SK-N-SH (cell line): Measurements from ENCODE around the gene WWOX. TPM values are rescaled to one million over a fixed set of nuclear protein-coding genes. Genes with fewer than 3 reads are reported as not detected.
A peak's percentile ranks its signal among the peaks of the same experiment; 100 is the strongest.

ENCODE experiments used
- CTCF ChIA-PET: fragments of 300-600, 350-600 bp; formaldehyde crosslinking; extraction: SDS; loops from one replicate; lab custom pipeline; 2021; lab: Yijun Ruan, JAX
- POLR2A ChIA-PET: fragments of 350-600 bp; sonication (Branson Sonifier 250); formaldehyde crosslinking; extraction: SDS; loops from one replicate; lab custom pipeline; 2020; ENCODE audit warnings: antibody characterized with exemption, inconsistent platforms; lab: Yijun Ruan, JAX
- DNase-seq: peaks from one replicate; pipeline ENCODE4 v3.0.0; 2012
- H2AFZ ChIP-seq: fragments of 200-600 bp; sonication (generic); 2 replicates; pipeline ENCODE4 v1.8.1; 2016; ENCODE audit warnings: antibody characterized with exemption, mild to moderate bottlenecking, low read depth
- H3F3A ChIP-seq: fragments of 200-600 bp; sonication (generic); replicated peaks from 2 replicates; pipeline ENCODE3; 2016; ENCODE audit warnings: antibody characterized with exemption, mild to moderate bottlenecking; ENCODE audit not compliant: insufficient read depth
- H3K27ac ChIP-seq, 2 experiments: fragments of 200-500 bp in 1 of 2; fragments of 200-600 bp in 1 of 2; sonication (Bioruptor generic) in 1 of 2; sonication (generic), shearing (Covaris generic) in 1 of 2; 2 replicates each; pipeline versions ENCODE4 v1.5.1 to v1.6.1; 2014 to 2016; ENCODE audit warnings: low read depth in 2 of 2, inconsistent platforms in 1 of 2, low read length in 1 of 2, mild to moderate bottlenecking in 1 of 2, mixed read lengths in 1 of 2
- H3K27me3 ChIP-seq: fragments of 200-600 bp; sonication (generic), shearing (Covaris generic); 2 replicates; pipeline ENCODE4 v1.6.1; 2016; ENCODE audit warnings: mixed run types; ENCODE audit not compliant: insufficient read depth
- H3K36me3 ChIP-seq, 2 experiments: fragments of 200-500 bp in 1 of 2; fragments of 200-600 bp in 1 of 2; sonication (Bioruptor generic) in 1 of 2; sonication (generic) in 1 of 2; replicated peaks in 1 of 2; 2 replicates each; pipeline versions ENCODE3 to v1.5.1; 2014 to 2016; ENCODE audit warnings: low read length in 1 of 2, mild to moderate bottlenecking in 1 of 2; ENCODE audit not compliant: insufficient read depth in 2 of 2, control insufficient read depth in 1 of 2
- H3K4me1 ChIP-seq, 2 experiments: fragments of 200-500 bp in 1 of 2; fragments of 200-600 bp in 1 of 2; sonication (Bioruptor generic) in 1 of 2; sonication (generic), shearing (Covaris generic) in 1 of 2; 2 replicates each; pipeline versions ENCODE4 v1.5.1 to v1.6.1; 2014 to 2016; ENCODE audit warnings: low read depth in 1 of 2, low read length in 1 of 2, mixed run types in 1 of 2; ENCODE audit not compliant: insufficient read depth in 2 of 2, control insufficient read depth in 1 of 2
- H3K4me2 ChIP-seq: fragments of 200-600 bp; sonication (generic), shearing (Covaris generic); 2 replicates; pipeline ENCODE4 v1.6.1; 2017; ENCODE audit warnings: mixed run types
- H3K4me3 ChIP-seq, 2 experiments: fragments of 200-500 bp in 1 of 2; fragments of 200-600 bp in 1 of 2; sonication (Bioruptor generic) in 1 of 2; sonication (generic), shearing (Covaris generic) in 1 of 2; 2 replicates each; pipeline versions ENCODE4 v1.5.1 to v1.8.1; 2014 to 2016; ENCODE audit warnings: low read depth in 2 of 2, inconsistent platforms in 1 of 2, low read length in 1 of 2, mild to moderate bottlenecking in 1 of 2, mixed read lengths in 1 of 2, moderate library complexity in 1 of 2
- H3K79me2 ChIP-seq: fragments of 200-600 bp; sonication (generic); 2 replicates; pipeline ENCODE4 v1.8.1; 2017; ENCODE audit warnings: mild to moderate bottlenecking; ENCODE audit not compliant: insufficient read depth
- H3K9ac ChIP-seq: fragments of 200-600 bp; sonication (generic); 2 replicates; pipeline ENCODE4 v1.6.1; 2017; ENCODE audit warnings: mixed run types
- H3K9me2 ChIP-seq: fragments of 200-600 bp; sonication (generic); 2 replicates; pipeline ENCODE4 v1.6.1; 2017; ENCODE audit warnings: mixed run types
- H3K9me3 ChIP-seq: fragments of 200-600 bp; sonication (generic); 2 replicates; pipeline ENCODE4 v1.6.1; 2017; ENCODE audit warnings: mixed run types, mild to moderate bottlenecking, moderate library complexity
- H4K20me1 ChIP-seq: fragments of 200-600 bp; sonication (generic); 2 replicates; pipeline ENCODE4 v1.6.1; 2017; ENCODE audit warnings: mild to moderate bottlenecking, mixed run types; ENCODE audit not compliant: insufficient read depth
- CHD2 ChIP-seq: fragments of 150-350 bp; IDR thresholded peaks from 2 replicates; pipeline ENCODE4 v1.6.1; 2018; ENCODE audit warnings: low read length; ENCODE audit not compliant: partially characterized antibody
- ELF1 ChIP-seq: IDR thresholded peaks from 2 replicates; pipeline ENCODE4 v1.4.0; 2012
- EP300 ChIP-seq, 2 experiments: IDR thresholded peaks; 2 replicates each; pipeline versions ENCODE4 v1.4.0 to v1.6.1; 2012; ENCODE audit warnings: borderline replicate concordance in 1 of 2, low read depth in 1 of 2, low read length in 1 of 2
- FOSL2 ChIP-seq: IDR thresholded peaks from 2 replicates; pipeline ENCODE4 v1.4.0; 2012; ENCODE audit warnings: low read depth, mild to moderate bottlenecking, moderate library complexity, borderline replicate concordance
- FOXJ3 ChIP-seq: sonication (generic); formaldehyde crosslinking; IDR thresholded peaks from 2 replicates; pipeline ENCODE4 v1.5.1; 2020; ENCODE audit warnings: mild to moderate bottlenecking, missing genetic modification reagents
- GATA2 ChIP-seq: sonication (generic); formaldehyde crosslinking; IDR thresholded peaks from 2 replicates; pipeline ENCODE4 v1.5.0; 2020; ENCODE audit warnings: mild to moderate bottlenecking, missing genetic modification reagents
- MXI1 ChIP-seq: IDR thresholded peaks from 2 replicates; pipeline ENCODE4 v1.6.1; 2012; ENCODE audit warnings: mild to moderate bottlenecking, low read depth, low read length, improper control_type of control experiment
- RCOR1 ChIP-seq: fragments of 150-350 bp; IDR thresholded peaks from 2 replicates; pipeline ENCODE4 v1.6.1; 2017; ENCODE audit warnings: antibody characterized with exemption, low read length
- RFX5 ChIP-seq: IDR thresholded peaks from 2 replicates; pipeline ENCODE4 v1.6.1; 2012; ENCODE audit warnings: mild to moderate bottlenecking, improper control_type of control experiment, low read length
- RXRA ChIP-seq: IDR thresholded peaks from 2 replicates; pipeline ENCODE4 v1.4.0; 2012; ENCODE audit warnings: low read depth, mild to moderate bottlenecking, borderline replicate concordance
- SIN3A ChIP-seq: IDR thresholded peaks from 2 replicates; pipeline ENCODE4 v1.6.1; 2012; ENCODE audit warnings: low read depth, mild to moderate bottlenecking, low read length, moderate library complexity, borderline replicate concordance
- TAF1 ChIP-seq: IDR thresholded peaks from 2 replicates; pipeline ENCODE4 v1.6.1; 2012; ENCODE audit warnings: low read depth, mild to moderate bottlenecking, low read length, moderate library complexity, borderline replicate concordance
- TCF12 ChIP-seq: IDR thresholded peaks from 2 replicates; pipeline ENCODE4 v1.4.0; 2012
- TEAD4 ChIP-seq: IDR thresholded peaks from 2 replicates; pipeline ENCODE4 v1.4.0; 2012; ENCODE audit warnings: mild to moderate bottlenecking, borderline replicate concordance; ENCODE audit not compliant: insufficient read depth
- WGBS: methylation state at CpG from one replicate; pipeline ENCODE4 v1.1.6; 2017; ENCODE audit warnings: low lambda C conversion rate; 5-methylcytosine and 5-hydroxymethylcytosine counted together
- polyA plus RNA-seq, 3 experiments: library from polyadenylated mRNA; depleted of rRNA; stranded (reverse); fragments of >200 nt; gene quantifications; 2 replicates each; pipeline ENCODE4 v1.2.3, GENCODE V29; 2012
- TF ChIP-seq, protein P1 (sequence below): fragments of 200-600 bp; sonication (generic); IDR thresholded peaks from 2 replicates; pipeline ENCODE4 v1.6.1; 2017; ENCODE audit warnings: antibody characterized with exemption, mild to moderate bottlenecking, moderate library complexity
- TF ChIP-seq, protein P2 (sequence below): IDR thresholded peaks from 2 replicates; pipeline ENCODE4; 2012

WWOX gene
- polyA plus RNA-seq, 1 of the 3 experiments (the other 2 are of a cell fraction) = 10.8 TPM

GRCh38 chr16:78748220-78748929 is 648.9 kb downstream of the WWOX start:
- peak; percentile 51 for DNase-seq
- no peaks in the 10 kb centered on the region for H3K27me3 ChIP-seq
- no peak overlapping the region for H3K9ac ChIP-seq
- no peaks in the 10 kb centered on the region for H4K20me1 ChIP-seq
- TF ChIP-seq RFX5 = no peak
- no peak for TF ChIP-seq FOSL2
- TF ChIP-seq TCF12 = no peak
- TF ChIP-seq FOXJ3 (CRISPR knock-in tag) = no peak
- no peak for TF ChIP-seq CHD2
- TF ChIP-seq RXRA = no peak
- TF ChIP-seq, protein P1, sequence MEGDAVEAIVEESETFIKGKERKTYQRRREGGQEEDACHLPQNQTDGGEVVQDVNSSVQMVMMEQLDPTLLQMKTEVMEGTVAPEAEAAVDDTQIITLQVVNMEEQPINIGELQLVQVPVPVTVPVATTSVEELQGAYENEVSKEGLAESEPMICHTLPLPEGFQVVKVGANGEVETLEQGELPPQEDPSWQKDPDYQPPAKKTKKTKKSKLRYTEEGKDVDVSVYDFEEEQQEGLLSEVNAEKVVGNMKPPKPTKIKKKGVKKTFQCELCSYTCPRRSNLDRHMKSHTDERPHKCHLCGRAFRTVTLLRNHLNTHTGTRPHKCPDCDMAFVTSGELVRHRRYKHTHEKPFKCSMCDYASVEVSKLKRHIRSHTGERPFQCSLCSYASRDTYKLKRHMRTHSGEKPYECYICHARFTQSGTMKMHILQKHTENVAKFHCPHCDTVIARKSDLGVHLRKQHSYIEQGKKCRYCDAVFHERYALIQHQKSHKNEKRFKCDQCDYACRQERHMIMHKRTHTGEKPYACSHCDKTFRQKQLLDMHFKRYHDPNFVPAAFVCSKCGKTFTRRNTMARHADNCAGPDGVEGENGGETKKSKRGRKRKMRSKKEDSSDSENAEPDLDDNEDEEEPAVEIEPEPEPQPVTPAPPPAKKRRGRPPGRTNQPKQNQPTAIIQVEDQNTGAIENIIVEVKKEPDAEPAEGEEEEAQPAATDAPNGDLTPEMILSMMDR = no peak
- TF ChIP-seq GATA2 (CRISPR knock-in tag) = peak; percentile 91
- TF ChIP-seq TEAD4 = no peak
- TF ChIP-seq MXI1 = 0 out of 2 replicates have a peak, but pooled peaks have one; percentile 19
- no peak for TF ChIP-seq TAF1
- no peak for TF ChIP-seq ELF1
- TF ChIP-seq, protein P2, sequence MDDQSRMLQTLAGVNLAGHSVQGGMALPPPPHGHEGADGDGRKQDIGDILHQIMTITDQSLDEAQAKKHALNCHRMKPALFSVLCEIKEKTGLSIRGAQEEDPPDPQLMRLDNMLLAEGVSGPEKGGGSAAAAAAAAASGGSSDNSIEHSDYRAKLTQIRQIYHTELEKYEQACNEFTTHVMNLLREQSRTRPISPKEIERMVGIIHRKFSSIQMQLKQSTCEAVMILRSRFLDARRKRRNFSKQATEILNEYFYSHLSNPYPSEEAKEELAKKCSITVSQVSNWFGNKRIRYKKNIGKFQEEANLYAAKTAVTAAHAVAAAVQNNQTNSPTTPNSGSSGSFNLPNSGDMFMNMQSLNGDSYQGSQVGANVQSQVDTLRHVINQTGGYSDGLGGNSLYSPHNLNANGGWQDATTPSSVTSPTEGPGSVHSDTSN = no peak
- no peak for TF ChIP-seq SIN3A
- peak in 1 of 2 experiments; percentile 45; a peak in 1 of 4 replicates for TF ChIP-seq EP300 (IDR thresholded peaks at IDR 0.05; ENCODE audit: borderline replicate concordance in 1 of 2, low read depth in 1 of 2, low read length in 1 of 2)
- peak; percentile 49; the same call in 1 of the 2 replicates for TF ChIP-seq RCOR1
- H3K79me2 ChIP-seq = no peaks in the 10 kb centered on the region
- peaks cover 0 to 12% of the 10 kb centered on the region in 2 experiments; a peak in 1 of 4 replicates for H3K4me1 ChIP-seq
- H3K4me3 ChIP-seq = no peak overlapping the region
- no peak overlapping the region for H2AFZ ChIP-seq
- WGBS = 52% methylated on average over 9 of the region's 9 CpGs
- H3K27ac ChIP-seq = no peak overlapping the region
- no peaks in the 10 kb centered on the region for H3K9me3 ChIP-seq
- H3K36me3 ChIP-seq = no peaks in the 10 kb centered on the region
- H3K4me2 ChIP-seq = no peak overlapping the region
- H3F3A ChIP-seq = no peaks in the 10 kb centered on the region
- H3K9me2 ChIP-seq = no peaks in the 10 kb centered on the region
- POLR2A ChIA-PET = no interaction called here
- CTCF ChIA-PET = interaction anchor here (1.0 kb wide), 2 partner anchors 22 to 244 kb away, joined by 3 to 5 read pairs; no protein-coding TSS in a partner anchor
